ENCODE measurements around the gene NDUFB10. TPM values are rescaled to one million over a fixed set of nuclear protein-coding genes. Genes with fewer than 3 reads are reported as not detected.
A peak's percentile ranks its signal among the peaks of the same experiment; 100 is the strongest.

Gene NDUFB10
- polyA plus RNA-seq, 1 donor (not counting 4 experiments of a cell fraction or from before 2014, with no cell fraction given) = 107 TPM

GRCh38 chr16:1981398-1981836 is 22.1 kb downstream of the NDUFB10 start, which contains the start of gene NOXO1:
Gene NOXO1, minus strand, starts transcription at chr16:1981469. Its CDS starts 290 bp downstream, at chr16:1981179.
- dilution Hi-C loops (cut with MboI; ENCODE audit: extremely low pct_ligation_motif_present, low sequenced_read_pairs) = no loop called here
- DNase-seq (ENCODE audit: low read depth, low spot score) = no peak

DNA sequence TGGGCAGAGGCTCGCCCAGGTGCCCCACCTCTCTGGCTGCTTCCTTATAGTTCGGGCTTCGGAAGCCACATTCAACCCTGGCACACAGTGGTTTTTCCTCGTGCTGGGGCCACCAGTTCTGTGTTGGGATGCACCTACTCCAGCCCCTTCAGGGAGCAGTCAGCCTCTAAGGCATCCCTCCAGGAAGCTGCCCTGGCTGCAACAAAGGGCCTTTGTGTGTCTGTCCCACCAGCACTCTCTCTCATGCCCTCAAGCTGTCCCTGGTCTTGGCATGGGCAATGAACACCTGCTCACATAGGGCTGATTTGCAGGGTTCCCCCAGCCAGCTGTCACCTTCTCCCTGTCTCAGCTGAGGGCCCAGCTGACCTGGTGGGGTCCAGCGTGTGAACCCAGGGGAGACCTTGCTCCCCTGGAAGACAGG is 22.7 kb downstream of the NDUFB10 start:
- Histone ChIP-seq H3K9me1 (ENCODE audit: control insufficient read depth, extremely low read depth, insufficient read depth, low read length) (peaks cover 2% of the 10 kb centered on the region), H3K4me1 (ENCODE audit: control insufficient read depth, extremely low read depth, insufficient read depth, low read length) (peaks cover 38% of the 10 kb centered on the region), H3K27ac (ENCODE audit: control insufficient read depth, insufficient read depth, low read length) (no peak overlapping the region), H3K4me3 (ENCODE audit: control insufficient read depth in 2 of 3, extremely low read depth in 1 of 3, insufficient read depth in 2 of 3, low read depth in 1 of 3, low read length in 3 of 3) (no peak overlapping the region), H3K4me2 (ENCODE audit: control insufficient read depth, extremely low read depth, insufficient read depth, low read depth, low read length) (no peak overlapping the region), H3K9ac (ENCODE audit: control insufficient read depth, extremely low read depth, insufficient read depth, low read length) (no peak overlapping the region), H3K36me3 (ENCODE audit: control insufficient read depth in 2 of 2, extremely low read depth in 1 of 2, insufficient read depth in 2 of 2, low read length in 2 of 2) (peaks cover 9 to 27% of the 10 kb centered on the region in 2 experiments), H2AFZ (ENCODE audit: control insufficient read depth, low read length) (no peak overlapping the region), H3K79me2 (ENCODE audit: control insufficient read depth, insufficient read depth, low read length) (peaks cover 2% of the 10 kb centered on the region), H3K27me3 (ENCODE audit: control insufficient read depth, extremely low read depth, insufficient read depth, low read length) (peaks cover 34% of the 10 kb centered on the region), H4K20me1 (ENCODE audit: control insufficient read depth, extremely low read depth, insufficient read depth, low read length) (no peaks in the 10 kb centered on the region), H3K9me3 (ENCODE audit: control insufficient read depth, low read depth, low read length) (no peaks in the 10 kb centered on the region)
- TF ChIP-seq, protein P1, sequence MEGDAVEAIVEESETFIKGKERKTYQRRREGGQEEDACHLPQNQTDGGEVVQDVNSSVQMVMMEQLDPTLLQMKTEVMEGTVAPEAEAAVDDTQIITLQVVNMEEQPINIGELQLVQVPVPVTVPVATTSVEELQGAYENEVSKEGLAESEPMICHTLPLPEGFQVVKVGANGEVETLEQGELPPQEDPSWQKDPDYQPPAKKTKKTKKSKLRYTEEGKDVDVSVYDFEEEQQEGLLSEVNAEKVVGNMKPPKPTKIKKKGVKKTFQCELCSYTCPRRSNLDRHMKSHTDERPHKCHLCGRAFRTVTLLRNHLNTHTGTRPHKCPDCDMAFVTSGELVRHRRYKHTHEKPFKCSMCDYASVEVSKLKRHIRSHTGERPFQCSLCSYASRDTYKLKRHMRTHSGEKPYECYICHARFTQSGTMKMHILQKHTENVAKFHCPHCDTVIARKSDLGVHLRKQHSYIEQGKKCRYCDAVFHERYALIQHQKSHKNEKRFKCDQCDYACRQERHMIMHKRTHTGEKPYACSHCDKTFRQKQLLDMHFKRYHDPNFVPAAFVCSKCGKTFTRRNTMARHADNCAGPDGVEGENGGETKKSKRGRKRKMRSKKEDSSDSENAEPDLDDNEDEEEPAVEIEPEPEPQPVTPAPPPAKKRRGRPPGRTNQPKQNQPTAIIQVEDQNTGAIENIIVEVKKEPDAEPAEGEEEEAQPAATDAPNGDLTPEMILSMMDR (optimal IDR thresholded peaks at IDR 0.05 in 1 of 3, IDR thresholded peaks at IDR 0.05 in 1 of 3, conservative IDR thresholded peaks at IDR 0.05 in 1 of 3; ENCODE audit: extremely low read depth in 1 of 3, insufficient read depth in 2 of 3, low read length in 3 of 3) = no peak
- no peak for TF ChIP-seq EZH2 (IDR thresholded peaks at IDR 0.05; ENCODE audit: low read length)
- dilution Hi-C loops (cut with MboI; ENCODE audit: extremely low pct_ligation_motif_present, low sequenced_read_pairs) = no loop called here
- DNase-seq (ENCODE audit: low read depth, low spot score) = no peak
- no peak for FAIRE-seq

More at GRCh38 chr16:1981398-1981836, 22.1 kb downstream of the NDUFB10 start, which contains the start of gene NOXO1:
- Histone ChIP-seq H3K4me2 (ENCODE audit: control insufficient read depth, extremely low read depth, insufficient read depth, low read depth, low read length) (peak within 1 kb of the TSS; percentile 61), H3K9me3 (ENCODE audit: control insufficient read depth, low read depth, low read length) (no peaks in the 10 kb centered on the region), H3K4me1 (ENCODE audit: control insufficient read depth, extremely low read depth, insufficient read depth, low read length) (peaks cover 38% of the 10 kb centered on the region), H4K20me1 (ENCODE audit: control insufficient read depth, extremely low read depth, insufficient read depth, low read length) (no peaks in the 10 kb centered on the region), H2AFZ (ENCODE audit: control insufficient read depth, low read length) (no peak within 1 kb of the TSS), H3K27me3 (ENCODE audit: control insufficient read depth, extremely low read depth, insufficient read depth, low read length) (peaks cover 34% of the 10 kb centered on the region), H3K79me2 (ENCODE audit: control insufficient read depth, insufficient read depth, low read length) (peaks cover 2% of the 10 kb centered on the region), H3K4me3 (ENCODE audit: control insufficient read depth in 2 of 3, extremely low read depth in 1 of 3, insufficient read depth in 2 of 3, low read depth in 1 of 3, low read length in 3 of 3) (no peak within 1 kb of the TSS), H3K9me1 (ENCODE audit: control insufficient read depth, extremely low read depth, insufficient read depth, low read length) (peaks cover 2% of the 10 kb centered on the region), H3K9ac (ENCODE audit: control insufficient read depth, extremely low read depth, insufficient read depth, low read length) (no peak within 1 kb of the TSS), H3K27ac (ENCODE audit: control insufficient read depth, insufficient read depth, low read length) (no peak within 1 kb of the TSS), H3K36me3 (ENCODE audit: control insufficient read depth in 2 of 2, extremely low read depth in 1 of 2, insufficient read depth in 2 of 2, low read length in 2 of 2) (peaks cover 12 to 25% of the 10 kb centered on the region in 2 experiments)
- FAIRE-seq = peak; percentile 51
- TF ChIP-seq, protein P1 (optimal IDR thresholded peaks at IDR 0.05 in 1 of 3, IDR thresholded peaks at IDR 0.05 in 1 of 3, conservative IDR thresholded peaks at IDR 0.05 in 1 of 3; ENCODE audit: extremely low read depth in 1 of 3, insufficient read depth in 2 of 3, low read length in 3 of 3) = peak in 1 of 3 experiments; percentile 8
- no peak for TF ChIP-seq EZH2 (IDR thresholded peaks at IDR 0.05; ENCODE audit: low read length)
